GM12874 (cell line): ENCODE measurements around the gene DOCK4.

Experiments
- TF ChIP-seq, protein P1 (sequence below): IDR thresholded peaks from 2 replicates; pipeline ENCODE4 v1.5.1; 2011; ENCODE audit warnings: low read depth, mild to moderate bottlenecking, control low read depth, low read length, moderate library complexity; ENCODE audit not compliant: insufficient read depth

DOCK4 gene

DNA sequence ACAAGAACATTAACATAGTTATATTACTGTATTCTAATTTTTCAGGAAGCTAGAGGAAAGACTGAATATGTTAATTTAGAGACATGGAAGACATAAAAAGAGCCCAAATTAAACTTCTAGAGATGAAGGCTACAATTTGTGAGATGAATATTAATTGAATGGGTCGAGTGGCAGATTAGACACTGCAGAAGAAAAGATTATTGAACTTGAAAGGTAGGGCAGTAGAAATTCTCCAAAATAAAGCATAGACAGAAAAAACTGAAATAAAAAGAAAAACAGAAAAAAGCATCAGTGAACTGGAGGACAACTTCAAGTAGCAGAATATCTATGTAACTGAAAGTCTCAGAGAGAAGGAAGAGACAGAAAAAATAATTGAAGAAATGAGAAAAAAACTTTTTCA, 369.6 kb downstream of the DOCK4 start:
- TF ChIP-seq, protein P1, sequence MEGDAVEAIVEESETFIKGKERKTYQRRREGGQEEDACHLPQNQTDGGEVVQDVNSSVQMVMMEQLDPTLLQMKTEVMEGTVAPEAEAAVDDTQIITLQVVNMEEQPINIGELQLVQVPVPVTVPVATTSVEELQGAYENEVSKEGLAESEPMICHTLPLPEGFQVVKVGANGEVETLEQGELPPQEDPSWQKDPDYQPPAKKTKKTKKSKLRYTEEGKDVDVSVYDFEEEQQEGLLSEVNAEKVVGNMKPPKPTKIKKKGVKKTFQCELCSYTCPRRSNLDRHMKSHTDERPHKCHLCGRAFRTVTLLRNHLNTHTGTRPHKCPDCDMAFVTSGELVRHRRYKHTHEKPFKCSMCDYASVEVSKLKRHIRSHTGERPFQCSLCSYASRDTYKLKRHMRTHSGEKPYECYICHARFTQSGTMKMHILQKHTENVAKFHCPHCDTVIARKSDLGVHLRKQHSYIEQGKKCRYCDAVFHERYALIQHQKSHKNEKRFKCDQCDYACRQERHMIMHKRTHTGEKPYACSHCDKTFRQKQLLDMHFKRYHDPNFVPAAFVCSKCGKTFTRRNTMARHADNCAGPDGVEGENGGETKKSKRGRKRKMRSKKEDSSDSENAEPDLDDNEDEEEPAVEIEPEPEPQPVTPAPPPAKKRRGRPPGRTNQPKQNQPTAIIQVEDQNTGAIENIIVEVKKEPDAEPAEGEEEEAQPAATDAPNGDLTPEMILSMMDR: no peak

DNA sequence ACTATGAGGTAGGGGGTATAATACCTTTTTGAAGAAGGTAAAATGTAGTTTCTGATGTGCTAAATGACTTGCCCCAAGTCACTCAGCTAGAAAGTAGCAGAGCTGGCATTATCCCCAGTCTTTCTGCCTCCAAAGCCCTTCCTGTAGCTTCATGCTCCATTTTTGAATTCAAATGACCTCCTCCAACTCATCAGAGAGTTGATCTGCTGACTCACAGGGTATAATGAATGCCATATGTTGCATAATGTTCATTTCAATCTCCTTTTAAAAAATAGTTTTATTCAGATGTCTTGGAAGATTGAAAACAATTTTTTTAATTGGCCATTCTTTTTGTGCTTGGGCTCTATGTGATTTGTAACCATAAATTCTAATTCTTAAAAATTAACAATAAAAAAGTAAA, 371.1 kb downstream of the DOCK4 start:
- TF ChIP-seq, protein P1: no peak

DNA sequence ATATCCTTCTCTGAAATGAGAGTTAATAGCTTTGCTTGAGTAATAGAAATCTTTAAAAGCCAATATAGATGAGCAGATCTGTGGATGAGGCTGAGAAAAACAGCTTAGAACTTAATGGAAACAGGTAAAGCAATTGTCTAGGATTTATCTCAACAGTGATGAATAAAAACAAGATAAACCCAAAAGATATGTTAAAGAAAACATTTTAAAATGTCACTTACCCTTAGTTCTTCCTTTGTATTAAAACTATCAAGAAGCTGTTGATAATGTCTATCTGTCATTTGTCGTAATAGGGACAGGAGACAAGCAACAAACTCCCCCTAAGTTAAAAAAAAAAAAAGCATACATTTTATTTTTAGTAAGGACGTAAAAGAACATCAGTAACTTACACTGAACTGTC, 371.8 kb downstream of the DOCK4 start:
- TF ChIP-seq, protein P1: no peak

DNA sequence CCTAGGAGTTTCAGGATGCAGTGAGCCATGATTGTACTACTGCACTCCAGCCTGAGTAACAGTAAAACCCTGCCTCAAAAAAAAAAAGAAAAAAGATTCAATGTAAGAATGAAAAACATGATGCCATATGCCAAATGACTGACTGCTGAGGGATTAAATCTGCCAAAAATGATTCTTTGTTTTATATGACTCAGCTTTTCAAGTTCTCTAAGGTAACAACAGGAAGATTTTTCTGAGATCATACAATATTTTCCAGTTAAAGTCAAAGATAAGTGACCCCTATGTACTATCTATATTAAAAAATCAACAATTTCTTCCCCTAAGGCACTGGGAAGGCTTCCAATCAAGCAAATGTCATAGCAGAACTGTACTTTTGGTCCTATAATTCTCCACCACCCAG, 372.7 kb downstream of the DOCK4 start:
- TF ChIP-seq, protein P1: no peak

DNA sequence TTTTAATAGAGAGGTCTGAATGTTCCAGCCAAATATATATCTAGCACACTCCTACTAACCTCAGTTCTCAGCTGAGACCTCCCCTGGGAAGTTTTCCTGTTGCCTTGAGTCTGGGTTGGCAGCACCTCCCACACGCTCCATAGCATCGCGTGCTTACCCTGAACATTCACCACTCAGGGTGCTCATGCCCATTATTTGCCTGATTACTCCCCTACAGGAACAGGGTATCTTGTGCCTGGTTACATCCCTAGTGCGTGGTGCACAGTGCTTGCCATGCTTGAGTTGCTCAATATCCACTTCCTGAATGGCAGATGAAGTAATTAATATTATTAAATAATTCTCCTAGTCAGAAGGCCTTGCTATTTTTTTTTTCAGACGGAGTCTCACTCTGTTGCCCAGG, 374.0 kb downstream of the DOCK4 start:
- TF ChIP-seq, protein P1: no peak

DNA sequence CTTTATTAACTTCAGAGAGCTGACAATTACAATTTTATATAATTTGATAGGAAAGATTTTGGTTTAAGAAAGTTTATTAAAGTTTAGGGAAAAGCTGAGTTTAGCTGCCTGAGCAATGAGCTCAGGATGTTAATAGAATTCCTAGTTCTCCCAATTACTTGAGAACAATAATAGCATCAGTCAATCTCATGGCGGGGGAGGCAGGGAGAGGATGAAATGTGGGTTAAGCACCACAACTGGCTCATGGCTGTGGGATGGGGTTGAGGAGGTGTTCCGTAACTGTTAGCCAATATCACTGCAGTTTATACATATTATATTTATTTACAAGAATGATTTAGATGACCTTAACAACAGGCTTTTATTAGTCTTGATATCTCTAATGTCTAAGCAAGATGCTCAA, 377.0 kb downstream of the DOCK4 start:
- TF ChIP-seq, protein P1: no peak

DNA sequence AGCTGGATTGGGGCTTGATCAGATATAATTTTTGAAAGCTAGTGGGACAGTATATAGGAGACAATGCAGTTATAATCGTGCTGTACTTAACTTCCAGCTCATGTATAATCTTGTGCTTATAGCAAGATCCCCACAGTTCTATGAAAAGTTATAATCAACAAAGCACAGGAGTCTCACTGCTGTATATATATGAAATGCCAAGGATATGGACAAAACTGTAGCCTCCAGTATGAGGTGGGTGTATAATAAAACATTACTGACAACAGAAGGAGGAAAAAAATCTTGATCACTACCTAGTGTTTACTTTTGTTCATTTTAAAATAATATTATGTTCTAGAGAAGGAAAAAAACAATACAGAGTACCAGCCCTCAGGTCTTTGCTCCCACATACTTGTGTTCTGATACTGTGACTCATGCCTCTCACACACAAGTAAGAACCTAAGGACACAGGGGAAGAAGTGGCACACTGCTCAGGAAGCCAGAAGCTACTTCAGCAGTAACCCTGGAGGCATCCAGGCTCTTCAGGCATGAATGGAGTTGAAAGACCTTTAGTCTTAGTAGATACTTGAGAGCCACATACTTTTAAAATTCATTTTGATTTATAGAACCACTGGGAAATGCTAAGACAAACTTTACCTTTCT, 378.2 kb downstream of the DOCK4 start:
- TF ChIP-seq, protein P1: no peak
